ENCODE data around the gene HERPUD2. TPM values are rescaled to one million over a fixed set of nuclear protein-coding genes. Genes with fewer than 3 reads are reported as not detected.

HERPUD2 gene
- total RNA-seq, 4 donors from 2014 or later = 28.7 to 38.2 (median 30.9) TPM

DNA sequence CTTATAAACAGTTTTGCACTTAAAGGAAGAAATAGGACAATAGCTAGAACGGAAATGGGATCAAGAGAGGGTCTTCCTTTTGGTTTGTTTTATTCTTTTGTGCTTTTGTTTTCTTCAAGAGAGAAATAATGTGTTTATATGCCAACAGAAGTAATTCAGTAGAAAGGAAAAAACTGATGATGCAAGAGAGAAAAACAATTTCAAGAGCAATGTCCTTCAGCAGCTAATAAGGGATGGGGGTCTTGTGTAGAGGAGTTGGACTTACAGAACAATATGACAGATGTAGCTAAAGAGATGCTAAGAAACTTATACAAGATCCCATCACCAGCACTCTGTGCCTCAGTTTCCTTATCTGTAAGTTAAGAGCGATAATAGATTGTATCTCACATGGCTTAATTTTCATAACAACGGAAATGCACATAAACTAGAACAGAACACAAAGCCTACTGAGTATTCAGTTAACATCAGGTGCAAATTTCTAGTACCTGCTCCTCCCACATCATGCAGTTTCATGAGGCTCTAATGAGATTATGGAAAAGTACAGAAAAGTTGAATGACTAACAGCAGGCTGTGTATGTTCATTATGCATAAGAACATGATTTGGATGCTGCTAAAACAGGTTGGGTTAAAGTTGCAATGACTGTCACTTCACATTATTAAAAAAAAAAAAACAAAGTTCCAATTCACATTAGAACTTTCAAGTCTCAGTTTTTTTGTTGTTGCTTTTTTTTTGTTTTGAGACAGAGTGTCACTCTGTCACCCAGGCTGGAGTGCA is 17.2 kb downstream of the HERPUD2 start:
- TF ChIP-seq, protein P1, sequence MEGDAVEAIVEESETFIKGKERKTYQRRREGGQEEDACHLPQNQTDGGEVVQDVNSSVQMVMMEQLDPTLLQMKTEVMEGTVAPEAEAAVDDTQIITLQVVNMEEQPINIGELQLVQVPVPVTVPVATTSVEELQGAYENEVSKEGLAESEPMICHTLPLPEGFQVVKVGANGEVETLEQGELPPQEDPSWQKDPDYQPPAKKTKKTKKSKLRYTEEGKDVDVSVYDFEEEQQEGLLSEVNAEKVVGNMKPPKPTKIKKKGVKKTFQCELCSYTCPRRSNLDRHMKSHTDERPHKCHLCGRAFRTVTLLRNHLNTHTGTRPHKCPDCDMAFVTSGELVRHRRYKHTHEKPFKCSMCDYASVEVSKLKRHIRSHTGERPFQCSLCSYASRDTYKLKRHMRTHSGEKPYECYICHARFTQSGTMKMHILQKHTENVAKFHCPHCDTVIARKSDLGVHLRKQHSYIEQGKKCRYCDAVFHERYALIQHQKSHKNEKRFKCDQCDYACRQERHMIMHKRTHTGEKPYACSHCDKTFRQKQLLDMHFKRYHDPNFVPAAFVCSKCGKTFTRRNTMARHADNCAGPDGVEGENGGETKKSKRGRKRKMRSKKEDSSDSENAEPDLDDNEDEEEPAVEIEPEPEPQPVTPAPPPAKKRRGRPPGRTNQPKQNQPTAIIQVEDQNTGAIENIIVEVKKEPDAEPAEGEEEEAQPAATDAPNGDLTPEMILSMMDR (IDR thresholded peaks at IDR 0.05; ENCODE audit: low read depth) = no peak

DNA sequence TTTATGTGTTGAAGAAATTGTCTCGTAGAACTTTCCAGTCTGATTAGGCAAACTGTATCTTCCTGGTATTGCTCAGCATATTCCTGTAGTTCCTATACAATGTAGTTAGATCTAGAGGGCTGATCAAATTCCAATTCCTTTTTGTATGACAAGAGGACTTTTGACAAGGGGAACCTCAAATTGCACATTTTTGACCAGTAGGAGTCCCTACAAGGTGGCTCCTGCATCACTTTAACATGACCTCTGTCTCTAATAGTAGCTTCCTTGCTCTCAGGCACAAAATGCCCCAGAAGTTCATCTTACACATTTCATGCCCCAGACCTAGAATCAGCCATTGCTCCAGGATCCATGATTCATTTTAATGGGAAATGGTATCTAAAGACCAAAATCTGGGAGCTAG is 18.7 kb downstream of the HERPUD2 start:
- TF ChIP-seq, protein P1 (IDR thresholded peaks at IDR 0.05; ENCODE audit: low read depth) = no peak

DNA sequence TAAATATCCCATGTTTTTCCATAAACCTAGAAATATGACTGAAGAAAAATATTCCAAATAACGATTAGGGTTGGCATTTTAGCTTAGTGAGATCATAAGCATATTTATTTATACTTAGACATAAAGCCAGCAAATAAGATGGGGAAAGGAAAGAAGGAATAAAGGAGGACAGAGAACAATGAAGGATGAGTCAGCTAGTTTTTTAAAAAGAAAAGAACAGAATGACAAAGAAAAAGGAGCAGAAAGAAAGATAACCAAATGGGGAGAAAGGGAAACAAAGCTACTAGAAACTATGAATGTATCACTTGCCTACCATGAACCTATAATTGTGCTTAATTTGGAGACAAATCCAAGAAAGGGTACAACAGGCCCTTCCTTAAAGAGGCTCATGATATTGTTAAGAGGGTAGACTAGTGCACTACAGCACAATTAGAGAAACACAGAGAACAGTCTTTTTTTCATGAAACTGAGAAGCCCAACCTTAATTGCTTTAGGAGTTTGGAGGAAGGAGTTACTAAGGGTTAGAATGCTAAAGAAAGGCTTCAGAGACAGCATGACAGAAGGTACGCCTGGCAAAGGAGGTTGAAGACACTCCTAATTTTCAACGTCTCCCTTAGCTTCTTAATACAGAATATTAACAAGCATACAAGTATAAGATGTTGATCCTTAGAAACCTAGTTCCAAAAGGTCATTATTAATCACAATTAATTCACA is 23.9 kb downstream of the HERPUD2 start:
- TF ChIP-seq, protein P1 (IDR thresholded peaks at IDR 0.05; ENCODE audit: low read depth) = no peak

DNA sequence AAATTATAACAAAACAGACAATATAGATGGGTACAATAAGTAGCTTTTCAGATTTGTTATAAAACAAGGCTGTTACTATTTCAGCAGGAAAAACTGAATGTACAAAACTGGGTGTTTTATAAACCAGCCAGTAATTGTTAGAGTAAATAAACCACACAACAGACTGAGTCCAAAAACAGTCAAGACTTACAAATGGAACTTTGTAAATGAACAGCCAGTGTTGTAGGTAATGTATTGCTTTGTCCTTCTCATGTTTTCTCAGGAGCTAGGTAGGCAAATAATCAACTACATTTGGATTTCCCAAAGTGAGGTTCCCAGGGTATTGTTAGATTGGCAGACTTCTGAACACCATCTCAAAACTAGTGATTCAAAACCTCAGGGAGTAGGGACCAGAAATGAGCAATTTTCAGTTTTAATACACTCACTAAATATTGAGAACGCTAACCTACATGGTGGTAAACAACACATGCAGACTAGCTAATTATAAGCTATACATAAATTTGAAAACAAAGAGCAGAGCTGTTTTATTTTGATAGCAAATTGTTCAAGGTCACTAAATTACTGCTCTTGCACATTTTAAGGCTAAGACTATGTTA is 36.2 kb downstream of the HERPUD2 start:
- TF ChIP-seq, protein P1 (IDR thresholded peaks at IDR 0.05; ENCODE audit: low read depth) = no peak

DNA sequence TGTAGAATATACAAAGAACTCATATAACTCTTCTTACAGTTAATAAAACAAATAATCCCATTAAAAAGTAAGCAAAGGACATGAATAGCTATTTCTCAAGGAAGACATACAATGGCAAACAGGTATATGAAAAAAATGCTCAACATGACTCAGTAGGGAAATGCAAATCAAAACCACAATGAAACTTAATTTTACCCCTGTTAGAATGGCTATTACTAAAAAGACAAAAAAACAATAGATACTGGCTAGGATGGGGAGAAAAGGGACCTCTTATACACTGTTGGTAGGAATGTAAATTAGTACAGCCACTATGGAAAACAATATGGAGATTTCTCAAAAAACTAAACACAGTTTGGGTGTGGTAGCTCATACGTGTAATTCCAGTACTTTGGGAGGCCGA is 37.8 kb downstream of the HERPUD2 start:
- TF ChIP-seq, protein P1 (IDR thresholded peaks at IDR 0.05; ENCODE audit: low read depth) = no peak

DNA sequence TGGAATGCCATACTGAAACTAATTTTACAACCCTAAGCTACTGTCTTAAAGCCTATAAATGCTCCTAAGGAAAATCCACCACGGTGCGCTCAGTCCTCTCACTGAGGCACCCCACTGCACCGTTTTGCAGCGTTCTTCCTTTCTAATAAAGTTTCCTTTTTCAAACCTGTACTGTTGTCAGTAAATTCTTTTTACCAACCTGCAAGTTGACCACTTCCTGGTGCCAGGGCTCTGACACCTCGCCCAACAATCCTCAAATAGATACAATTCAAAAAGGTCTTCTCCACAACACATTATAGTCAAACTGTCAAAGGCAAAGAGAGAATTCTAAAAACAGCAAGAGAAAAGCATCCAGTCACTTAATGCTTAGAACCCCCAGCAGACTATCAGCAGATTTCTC is 42.8 kb downstream of the HERPUD2 start:
- TF ChIP-seq, protein P1 (IDR thresholded peaks at IDR 0.05; ENCODE audit: low read depth) = no peak

DNA sequence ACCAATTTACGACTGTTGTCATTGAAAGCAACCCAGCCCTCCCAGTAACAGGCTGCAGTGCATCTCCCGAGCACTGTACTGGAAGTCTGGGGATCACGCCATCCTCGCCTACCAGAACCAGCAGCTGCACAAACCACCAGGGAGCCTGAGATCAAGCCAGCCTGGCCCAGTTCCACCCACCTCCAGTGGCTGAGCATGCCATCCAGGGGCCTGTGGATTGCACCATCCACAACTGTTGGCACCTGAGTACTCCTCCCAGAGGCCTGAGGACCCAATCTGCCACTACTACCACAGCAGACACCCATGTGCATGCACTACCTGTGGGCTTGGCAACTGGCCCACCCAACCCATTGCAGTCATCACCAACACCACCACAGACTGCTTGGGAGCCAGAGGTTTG is 44.2 kb downstream of the HERPUD2 start:
- TF ChIP-seq, protein P1 (IDR thresholded peaks at IDR 0.05; ENCODE audit: low read depth) = no peak
